GM18870 (cell line): ENCODE data around the gene ABCA8.
"Not testable (repeated sequence)": the region's sequence is repeated elsewhere in the genome, so short reads cannot be mapped to it uniquely, and the experiment has no call there.

Source experiments
- ATAC-seq: cut with Tn5 transposase; IDR thresholded peaks from one replicate; pipeline ENCODE4 v1.9.1; 2021; ENCODE audit warnings: moderate library complexity; ENCODE audit not compliant: unreplicated experiment

ABCA8 gene

GRCh38 chr17:68944435-68945035 is 10.7 kb downstream of the ABCA8 start:
- no peak for ATAC-seq

DNA sequence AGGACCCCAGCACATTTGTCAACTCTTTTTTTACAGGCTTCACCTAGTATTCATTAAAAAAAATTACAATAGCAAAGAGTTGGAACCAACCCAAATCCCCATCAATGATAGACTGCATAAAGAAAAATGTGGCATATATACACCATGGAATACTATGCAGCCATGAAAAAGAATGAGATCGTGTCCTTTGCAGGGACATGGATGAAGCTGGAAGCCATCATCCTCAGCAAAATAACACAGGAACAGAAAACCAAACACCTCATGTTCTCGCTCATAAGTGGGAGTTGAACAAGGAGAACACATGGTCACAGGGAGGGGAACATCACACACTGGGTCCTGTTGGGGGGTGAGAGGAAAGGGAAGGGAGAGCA is 11.4 kb downstream of the ABCA8 start:
- not testable (repeated sequence) for ATAC-seq

- ATAC-seq: no peak
Measured at GRCh38 chr17:68943123-68943811, 11.9 kb downstream of the ABCA8 start.

GRCh38 chr17:68942389-68942788 is 12.8 kb downstream of the ABCA8 start:
- no peak for ATAC-seq

DNA sequence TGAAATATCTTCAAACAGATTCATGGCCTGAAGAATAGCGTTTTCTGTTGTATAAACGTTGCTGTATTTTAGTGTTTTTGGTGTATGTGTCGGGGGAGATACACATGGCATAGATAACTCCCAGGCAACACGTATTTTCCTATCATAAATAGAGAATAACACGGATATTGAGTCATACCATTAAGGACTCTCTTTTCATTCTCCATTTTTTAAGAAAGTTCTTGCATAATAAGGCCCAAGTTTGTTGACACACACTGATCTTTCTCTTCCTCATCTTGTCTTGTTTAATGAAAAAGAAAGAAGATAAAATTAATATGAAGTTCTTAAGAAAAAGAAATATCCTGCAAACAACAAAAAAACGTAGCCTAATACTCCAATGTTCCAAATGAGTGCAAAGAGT is 13.4 kb downstream of the ABCA8 start:
- no peak for ATAC-seq

GRCh38 chr17:68939195-68939594 is 16.0 kb downstream of the ABCA8 start:
- no peak for ATAC-seq

- no peak for ATAC-seq
Measured at GRCh38 chr17:68937890-68938514, 17.2 kb downstream of the ABCA8 start.

GRCh38 chr17:68927516-68927915 is 27.7 kb downstream of the ABCA8 start:
- ATAC-seq: no peak

- no peak for ATAC-seq
Measured at GRCh38 chr17:68924793-68925720, 30.1 kb downstream of the ABCA8 start.

GRCh38 chr17:68910789-68911431 is 44.3 kb downstream of the ABCA8 start:
- ATAC-seq: no peak

DNA sequence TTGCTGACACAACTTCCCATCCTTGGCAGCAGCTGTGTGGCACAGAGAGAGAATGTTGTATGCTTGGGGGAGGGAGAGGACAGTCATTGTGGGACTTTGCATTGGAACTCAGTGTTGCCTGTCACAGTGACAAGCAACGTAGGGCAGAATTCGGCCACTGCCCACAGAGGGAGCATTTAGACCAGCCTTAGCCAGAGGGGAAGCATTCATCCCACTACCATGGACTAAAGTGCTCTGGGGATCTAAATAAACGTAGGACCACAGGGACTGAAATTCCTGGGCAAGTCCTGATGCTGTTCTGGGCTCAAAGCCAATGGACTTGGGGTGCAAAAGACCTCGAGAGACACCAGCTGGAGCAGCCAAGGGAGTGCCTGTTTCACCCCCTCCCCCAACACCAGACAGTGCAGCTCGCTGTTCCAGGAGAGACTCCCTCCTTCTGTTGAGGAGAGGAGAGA is 44.9 kb downstream of the ABCA8 start:
- no peak for ATAC-seq

GRCh38 chr17:68909066-68909465 is 46.1 kb downstream of the ABCA8 start:
- ATAC-seq: peak; percentile 38

DNA sequence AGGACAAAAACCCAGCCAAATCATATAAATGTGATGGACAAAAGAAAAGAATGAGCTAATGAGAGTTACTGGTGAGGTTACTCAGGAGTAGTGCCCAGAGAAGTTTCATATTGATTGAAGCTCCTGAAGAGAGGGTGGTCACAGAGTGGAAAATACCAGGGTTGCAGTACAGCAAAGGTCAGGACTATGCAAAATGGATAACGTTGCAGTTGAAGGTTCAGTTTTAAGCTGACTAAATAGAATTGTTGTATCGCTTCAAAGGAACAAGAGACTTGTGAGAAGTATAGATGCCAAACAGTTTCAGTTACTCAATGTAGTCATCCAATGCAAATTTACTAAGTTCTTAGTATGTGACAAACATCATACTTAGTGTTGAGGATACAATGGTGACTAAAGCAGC is 47.1 kb downstream of the ABCA8 start:
- peak; percentile 62 for ATAC-seq

DNA sequence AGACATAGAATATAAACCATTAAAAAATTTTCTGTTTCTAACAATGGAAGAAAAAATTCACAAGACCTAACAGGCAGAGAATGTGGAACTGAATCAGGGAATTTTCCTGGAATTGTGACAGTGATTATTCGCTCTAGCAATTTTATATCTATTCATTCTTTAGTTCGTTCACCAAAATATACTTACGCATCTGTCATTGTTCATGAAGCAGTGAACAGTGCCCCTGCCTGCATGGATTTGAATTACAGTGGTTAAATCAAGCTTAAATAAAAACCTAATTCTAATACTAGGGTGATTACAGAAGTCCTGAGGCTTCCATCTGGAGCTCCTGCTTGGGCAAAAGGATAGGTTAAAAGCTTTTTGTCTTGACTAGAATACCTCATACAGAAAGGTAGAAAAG is 48.6 kb downstream of the ABCA8 start:
- no peak for ATAC-seq

- ATAC-seq: no peak
Measured at GRCh38 chr17:68903286-68903685, 51.9 kb downstream of the ABCA8 start.

- ATAC-seq: no peak
Measured at GRCh38 chr17:68897557-68897956, 57.6 kb downstream of the ABCA8 start.

DNA sequence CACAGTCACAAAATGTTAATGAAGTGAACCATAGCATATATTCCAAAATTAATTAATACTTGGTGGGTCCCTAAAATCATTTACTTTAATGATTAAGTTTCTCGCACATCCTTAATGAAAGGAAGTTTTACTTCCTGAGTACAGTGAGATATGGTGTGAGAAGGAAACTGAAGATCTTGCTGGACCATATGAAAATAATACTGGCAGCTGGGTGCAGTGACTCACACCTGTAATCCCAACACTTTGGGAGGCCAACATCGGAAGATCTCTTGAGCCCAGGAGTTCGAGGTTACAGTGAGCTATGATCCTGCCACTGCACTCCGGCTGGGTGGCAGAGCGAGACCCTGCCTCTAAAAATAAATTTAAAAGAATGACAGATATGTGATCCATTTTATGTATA is 62.5 kb downstream of the ABCA8 start:
- no peak for ATAC-seq

DNA sequence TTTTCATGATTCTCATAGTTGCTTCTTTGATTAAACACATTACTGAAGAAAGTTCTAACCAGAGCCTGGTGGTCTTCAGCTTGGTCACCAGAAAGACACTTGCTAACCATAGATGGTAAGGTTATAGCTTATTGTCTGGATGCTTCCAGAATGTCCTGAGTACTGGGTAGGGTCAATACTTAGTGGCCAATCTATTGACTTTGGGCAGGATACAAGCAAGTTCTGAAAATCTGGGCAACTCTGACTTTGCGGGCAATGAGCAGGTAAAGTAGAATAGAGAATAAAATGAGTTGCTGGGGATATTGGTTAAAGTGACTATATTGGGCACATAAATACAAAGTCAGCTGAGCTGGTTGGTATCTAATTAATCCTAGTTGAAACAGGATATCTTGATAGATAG is 63.0 kb downstream of the ABCA8 start:
- ATAC-seq: no peak

GRCh38 chr17:68886401-68886800 is 68.8 kb downstream of the ABCA8 start:
- ATAC-seq: no peak

GRCh38 chr17:68884888-68885287 is 70.3 kb downstream of the ABCA8 start:
- ATAC-seq: no peak
